RWPE2 (cell line): ENCODE data around the gene NDUFA11.

ENCODE experiments used
- ATAC-seq: fragments of 200-7000 bp; cut with Tn5 transposase; 3 replicates; pipeline ENCODE4 v1.9.1; 2021; ENCODE audit warnings: low read depth
- DNase-seq: peaks from one replicate; pipeline ENCODE4 v3.0.0-alpha.2; 2020; ENCODE audit warnings: low spot score
- H3K27ac ChIP-seq: fragments of 450-650 bp; 2 replicates; pipeline ENCODE4 v1.5.1; 2017; ENCODE audit warnings: mild to moderate bottlenecking; ENCODE audit not compliant: poor library complexity, severe bottlenecking
- H3K27me3 ChIP-seq: fragments of 250-450 bp; sonication (Bioruptor Pico); 2 replicates; pipeline ENCODE4 v1.5.1; 2021; ENCODE audit warnings: mild to moderate bottlenecking, moderate library complexity; ENCODE audit not compliant: insufficient read depth, poor library complexity, severe bottlenecking
- H3K36me3 ChIP-seq: fragments of 250-450 bp; sonication (Bioruptor Pico); 2 replicates; pipeline ENCODE4 v1.5.1; 2020; ENCODE audit warnings: low read depth, mild to moderate bottlenecking, moderate library complexity
- H3K4me1 ChIP-seq: fragments of 250-450 bp; sonication (Bioruptor Pico); 2 replicates; pipeline ENCODE4 v1.5.1; 2021; ENCODE audit warnings: mild to moderate bottlenecking, moderate library complexity; ENCODE audit not compliant: insufficient read depth, poor library complexity, severe bottlenecking
- H3K4me3 ChIP-seq: fragments of 250-450 bp; sonication (Bioruptor Pico); 2 replicates; pipeline ENCODE4 v1.5.1; 2021; ENCODE audit warnings: mild to moderate bottlenecking, moderate library complexity; ENCODE audit not compliant: severe bottlenecking
- H3K9me3 ChIP-seq: fragments of 250-450 bp; sonication (Bioruptor Pico); 2 replicates; pipeline ENCODE4 v1.5.1; 2021; ENCODE audit warnings: mild to moderate bottlenecking, moderate library complexity; ENCODE audit not compliant: severe bottlenecking
- CTCF ChIP-seq: fragments of 450-650 bp; IDR thresholded peaks from one replicate; pipeline ENCODE4 v1.5.1; 2017; ENCODE audit warnings: mild to moderate bottlenecking, moderate library complexity; ENCODE audit not compliant: poor library complexity, severe bottlenecking

NDUFA11 gene

GRCh38 chr19:5935473-5936291 lies 32.1 kb upstream of the NDUFA11 start:
- Histone ChIP-seq H3K4me1 (no peaks in the 10 kb centered on the region), H3K36me3 (peaks cover 23% of the 10 kb centered on the region)
- ATAC-seq, result no peak

GRCh38 chr19:5934774-5935472 lies 31.3 kb upstream of the NDUFA11 start:
- no peak overlapping the region for H3K27ac ChIP-seq
- H3K36me3 ChIP-seq, result peaks cover 16% of the 10 kb centered on the region
- no peaks in the 10 kb centered on the region for H3K9me3 ChIP-seq
- TF ChIP-seq CTCF, result no peak
- no peaks in the 10 kb centered on the region for H3K4me1 ChIP-seq
- H3K27me3 ChIP-seq, result no peaks in the 10 kb centered on the region
- no peak for DNase-seq
- H3K4me3 ChIP-seq, result no peak overlapping the region
- ATAC-seq, result no peak

More at GRCh38 chr19:5935473-5936291, 32.1 kb upstream of the NDUFA11 start:
- H3K27me3 ChIP-seq, result no peaks in the 10 kb centered on the region
- no peak overlapping the region for H3K4me3 ChIP-seq
- H3K9me3 ChIP-seq, result no peaks in the 10 kb centered on the region
- DNase-seq, result no peak
- no peak overlapping the region for H3K27ac ChIP-seq
- TF ChIP-seq CTCF, result no peak

GRCh38 chr19:5934069-5934401 lies 30.4 kb upstream of the NDUFA11 start:
- peaks cover 16% of the 10 kb centered on the region for H3K36me3 ChIP-seq
- ATAC-seq (no peak), DNase-seq (no peak)
- no peaks in the 10 kb centered on the region for H3K4me1 ChIP-seq
- no peak for TF ChIP-seq CTCF
- H3K4me3 ChIP-seq, result no peak overlapping the region
- H3K9me3 ChIP-seq, result no peaks in the 10 kb centered on the region
- no peaks in the 10 kb centered on the region for H3K27me3 ChIP-seq
- no peak overlapping the region for H3K27ac ChIP-seq

- Histone ChIP-seq H3K4me1 (no peaks in the 10 kb centered on the region), H3K27me3 (no peaks in the 10 kb centered on the region), H3K36me3 (peaks cover 16% of the 10 kb centered on the region), H3K4me3 (no peak overlapping the region), H3K27ac (no peak overlapping the region), H3K9me3 (no peaks in the 10 kb centered on the region)
- TF ChIP-seq CTCF, result no peak
- ATAC-seq, result no peak
- DNase-seq, result no peak
Measured at GRCh38 chr19:5933391-5934068, 29.9 kb upstream of the NDUFA11 start.
